ENCODE data around the gene TSPAN7.

TSPAN7 gene, protein sequence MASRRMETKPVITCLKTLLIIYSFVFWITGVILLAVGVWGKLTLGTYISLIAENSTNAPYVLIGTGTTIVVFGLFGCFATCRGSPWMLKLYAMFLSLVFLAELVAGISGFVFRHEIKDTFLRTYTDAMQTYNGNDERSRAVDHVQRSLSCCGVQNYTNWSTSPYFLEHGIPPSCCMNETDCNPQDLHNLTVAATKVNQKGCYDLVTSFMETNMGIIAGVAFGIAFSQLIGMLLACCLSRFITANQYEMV

GRCh38 chrX:38561126-38561868, at the start of gene TSPAN7:
TSPAN7 (plus strand) TSS chrX:38561542; CDS start chrX:38561547, 5 bp downstream.
- peak; percentile 79 for DNase-seq

- no peak for DNase-seq
Measured at GRCh38 chrX:38513112-38513742, 48.1 kb upstream of the TSPAN7 start.

GRCh38 chrX:38514016-38514854, 47.1 kb upstream of the TSPAN7 start:
- no peak for DNase-seq

DNA sequence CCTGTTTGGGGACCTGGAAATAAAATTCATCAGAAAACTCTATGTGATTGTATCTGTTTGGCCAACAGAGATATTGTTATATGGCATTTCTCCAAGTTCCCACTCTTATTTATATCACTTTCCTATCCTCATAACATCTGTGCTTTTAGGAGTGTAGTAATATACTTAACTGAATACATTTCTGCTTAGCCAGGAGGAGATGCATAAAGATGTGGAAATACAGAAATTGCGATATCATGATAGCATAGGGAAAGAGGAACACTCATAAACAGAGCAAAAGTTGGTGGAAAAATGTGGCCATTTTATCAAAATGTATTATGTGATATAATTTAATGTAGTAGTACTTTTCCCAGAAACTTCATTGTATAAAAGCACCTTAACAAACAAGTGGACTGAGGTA, 46.1 kb upstream of the TSPAN7 start:
- no peak for DNase-seq

DNA sequence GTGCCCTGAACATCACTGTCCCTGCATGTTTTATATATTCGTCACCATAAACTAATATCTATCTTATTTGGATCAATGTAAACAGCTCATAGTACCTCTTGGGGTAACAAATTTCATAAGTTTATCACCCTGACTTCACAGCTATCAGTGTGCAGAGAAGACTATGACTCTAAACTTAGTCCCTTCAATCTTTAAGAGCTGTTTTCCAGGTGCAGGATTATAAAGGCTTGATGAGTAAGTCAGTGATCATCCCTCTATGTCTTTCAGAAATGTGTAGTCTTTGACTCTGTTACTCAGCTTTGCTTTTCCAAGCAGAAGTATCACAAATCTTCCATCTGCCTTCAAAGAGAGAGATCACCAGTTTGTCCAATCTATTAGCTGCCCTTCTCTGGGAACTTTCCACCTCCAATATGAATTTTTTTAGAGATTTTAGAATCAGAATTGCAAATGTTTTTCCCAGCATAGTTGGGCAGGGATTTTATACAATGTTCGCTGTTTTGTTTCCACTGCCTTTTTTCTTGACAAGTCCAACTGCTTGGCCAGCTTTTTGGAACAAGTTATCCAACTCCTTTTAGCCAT, 45.1 kb upstream of the TSPAN7 start:
- no peak for DNase-seq

GRCh38 chrX:38519651-38520050, 41.7 kb upstream of the TSPAN7 start:
- no peak for DNase-seq

DNA sequence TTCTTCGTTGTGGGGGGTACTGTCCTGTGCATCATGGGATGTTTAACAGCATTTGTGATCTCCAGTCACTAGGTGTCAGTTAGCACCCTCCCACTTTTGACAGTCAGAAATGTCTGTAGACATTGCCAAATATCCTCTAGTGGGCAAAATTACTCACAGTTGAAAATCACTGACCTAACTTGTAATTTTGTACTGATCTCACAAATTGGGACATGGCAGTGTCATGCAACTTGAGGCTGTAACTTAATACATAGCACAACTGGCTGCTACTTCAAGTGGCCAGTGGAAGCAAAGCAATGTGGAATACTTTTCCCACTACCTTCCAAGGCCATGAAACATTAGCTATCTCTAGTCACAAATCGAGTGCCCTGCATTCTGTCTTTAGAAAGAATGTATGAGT, 23.2 kb upstream of the TSPAN7 start:
- DNase-seq = no peak

DNA sequence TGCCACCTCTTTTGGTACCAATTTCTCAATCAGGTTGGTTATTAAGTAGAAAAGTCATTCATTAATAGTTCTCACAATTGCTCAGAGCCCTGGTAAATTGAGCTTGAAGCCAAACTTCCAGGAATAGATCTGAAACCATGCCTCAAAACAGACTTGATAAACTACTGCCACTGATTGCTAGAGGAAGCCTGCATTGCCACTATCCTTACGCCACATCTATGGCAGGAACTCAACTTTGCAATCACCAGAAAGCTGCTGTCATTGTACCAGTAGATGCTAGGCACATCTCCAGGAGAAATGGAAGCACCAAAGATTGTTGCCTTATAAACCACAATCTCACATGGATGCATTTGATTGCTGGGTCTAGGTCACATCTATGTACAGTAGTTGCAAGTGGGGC, 21.6 kb upstream of the TSPAN7 start:
- DNase-seq = no peak

DNA sequence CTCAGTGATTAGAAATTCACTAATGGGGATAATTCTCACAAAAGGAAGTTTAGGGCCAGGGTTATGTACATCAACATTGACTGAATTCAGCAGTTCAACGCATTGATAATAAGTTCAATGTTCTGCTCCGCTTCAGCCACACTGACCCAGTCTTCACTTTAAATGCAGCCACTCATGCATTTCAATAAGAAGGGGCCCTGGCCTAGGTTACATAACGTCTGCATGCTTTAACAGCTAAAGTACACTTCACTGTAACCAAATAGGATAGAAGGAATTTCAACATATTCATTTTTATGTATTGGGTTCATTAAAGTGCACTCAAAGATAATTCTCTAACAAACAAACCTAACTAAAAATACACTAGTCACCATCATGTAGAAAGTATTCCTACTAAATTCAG, 12.8 kb upstream of the TSPAN7 start:
- no peak for DNase-seq

DNA sequence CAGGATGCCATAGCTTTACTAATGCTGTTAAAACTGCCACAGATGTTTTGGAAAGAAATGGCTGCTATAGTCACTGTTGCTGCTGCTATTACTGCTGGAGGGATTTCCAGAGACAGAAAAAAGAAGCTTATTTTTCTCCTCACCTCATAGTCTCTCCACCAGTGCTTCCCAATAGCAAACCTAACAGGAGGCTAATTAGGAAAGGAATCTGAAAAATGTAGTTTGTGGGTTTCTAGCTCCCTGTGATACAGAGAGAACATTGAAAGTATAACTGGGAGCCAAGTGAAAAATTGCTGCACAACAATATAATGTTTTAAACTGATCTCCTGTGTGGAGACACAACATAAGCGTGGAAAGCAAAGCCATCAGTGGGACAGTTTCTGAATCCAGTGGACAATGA, 8.6 kb upstream of the TSPAN7 start:
- no peak for DNase-seq

DNA sequence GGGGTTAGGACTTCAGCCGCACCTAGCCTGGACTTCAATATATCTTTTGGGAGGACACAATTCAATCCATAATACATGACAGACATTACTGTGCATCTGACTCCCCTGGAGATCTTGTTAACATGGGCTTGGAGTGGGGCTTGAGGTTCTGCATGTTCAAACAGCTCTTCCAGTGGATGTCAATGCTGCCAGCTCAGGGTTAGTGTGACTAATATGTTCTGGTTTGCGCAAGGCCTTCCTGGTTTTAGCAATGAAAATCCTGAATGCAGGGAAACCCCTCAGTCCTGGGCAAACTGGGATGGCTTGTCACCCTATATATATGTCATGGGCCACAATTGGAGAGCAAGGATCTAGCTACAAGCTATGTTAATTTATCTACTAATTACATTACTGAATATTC, 2.7 kb upstream of the TSPAN7 start:
- DNase-seq = no peak

DNA sequence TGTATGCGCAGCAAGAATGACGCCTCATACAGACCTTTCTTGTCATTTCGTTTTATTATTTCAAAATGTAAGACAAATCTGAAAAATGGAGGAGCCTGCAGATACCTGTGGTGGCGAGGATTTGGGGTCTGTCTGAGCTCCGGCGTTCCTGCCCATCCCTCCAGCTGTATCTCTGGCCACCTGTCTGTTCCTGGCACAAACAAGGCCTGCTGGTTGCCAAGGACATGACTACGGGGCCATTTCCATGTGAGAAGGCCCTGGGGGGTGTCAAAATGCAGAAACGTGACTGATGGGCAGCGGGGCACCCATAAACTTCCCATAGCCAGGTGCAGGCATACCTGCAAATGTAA, 591 bp upstream of the TSPAN7 start:
- no peak for DNase-seq

GRCh38 chrX:38561951-38562719, 793 bp downstream of the TSPAN7 start:
- peak; percentile 6 for DNase-seq

- no peak for DNase-seq
Measured at GRCh38 chrX:38563030-38563429, 1.7 kb downstream of the TSPAN7 start.

- DNase-seq = no peak
Measured at GRCh38 chrX:38570396-38570795, 9.1 kb downstream of the TSPAN7 start.

DNA sequence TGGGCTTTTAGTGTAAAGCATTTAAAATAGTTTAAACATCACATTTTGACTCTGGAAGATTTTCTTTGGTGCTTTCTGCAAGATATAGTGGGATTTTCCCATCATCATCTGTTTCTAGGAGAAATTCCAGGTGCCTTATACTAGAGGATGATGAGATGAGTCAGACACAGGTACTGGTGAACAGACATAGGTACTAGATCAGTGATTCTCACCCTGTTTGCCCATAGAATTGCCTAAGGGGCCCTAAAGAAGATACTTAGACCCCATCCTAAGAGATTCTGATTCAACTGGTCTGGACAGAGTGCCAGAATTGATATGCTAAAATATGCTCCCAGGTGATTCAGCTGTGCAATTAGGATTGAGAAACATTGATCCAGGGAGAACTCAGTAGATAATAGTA, 9.7 kb downstream of the TSPAN7 start:
- no peak for DNase-seq

- no peak for DNase-seq
Measured at GRCh38 chrX:38574858-38575257, 13.5 kb downstream of the TSPAN7 start.

DNA sequence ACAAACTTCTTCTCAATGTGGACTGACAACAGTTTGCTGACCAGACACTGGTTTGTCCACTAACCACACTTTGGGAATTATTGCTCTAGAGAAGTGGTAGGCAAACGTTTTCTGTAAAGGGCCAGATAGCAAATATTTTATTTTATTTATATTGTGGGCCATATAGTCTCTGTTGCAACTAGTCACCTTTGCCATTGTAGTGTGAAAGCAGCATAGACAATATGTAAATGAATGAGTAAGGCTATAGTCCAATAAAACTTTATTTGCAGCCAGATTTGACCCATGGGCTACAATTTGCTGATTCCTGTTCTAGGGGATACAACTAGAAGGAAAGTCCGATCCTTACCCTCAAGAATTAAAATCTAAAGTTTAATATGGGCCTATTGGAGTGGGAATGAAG, 14.5 kb downstream of the TSPAN7 start:
- no peak for DNase-seq

GRCh38 chrX:38577738-38578137, 16.4 kb downstream of the TSPAN7 start:
- DNase-seq = no peak

- DNase-seq = no peak
Measured at GRCh38 chrX:38578167-38578566, 16.8 kb downstream of the TSPAN7 start.

GRCh38 chrX:38583181-38583580, 21.8 kb downstream of the TSPAN7 start:
- no peak for DNase-seq

DNA sequence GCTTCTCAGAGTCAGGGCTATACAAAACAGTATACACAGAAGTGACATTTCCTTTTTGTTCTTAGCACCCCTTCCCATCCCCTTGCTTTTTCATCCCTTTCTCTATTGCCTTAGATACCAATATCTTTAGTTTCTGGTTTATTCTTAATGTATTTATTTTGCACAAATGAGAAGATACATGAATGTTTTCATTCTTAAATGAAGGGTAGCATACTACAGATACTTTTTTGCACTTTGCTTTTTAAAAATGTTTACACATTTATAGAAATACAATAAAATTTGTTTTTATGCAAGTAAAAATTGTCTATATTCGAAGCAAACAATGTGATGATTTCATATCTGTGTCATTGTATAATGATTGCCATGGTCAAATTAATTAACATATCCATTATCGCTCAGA, 33.1 kb downstream of the TSPAN7 start:
- no peak for DNase-seq
